Psoas muscle (tissue), 8 donors: ENCODE measurements around the gene JPH3. TPM values are rescaled to one million over a fixed set of nuclear protein-coding genes. Genes with fewer than 3 reads are reported as not detected.

Experiments used
- ATAC-seq, 4 donors: fragments of 200-7000 bp; cut with Tn5 transposase; one replicate each; pipeline ENCODE4 v1.9.1; 2020; ENCODE audit warnings: moderate library complexity in 3 of 4, mild to moderate bottlenecking in 2 of 4
- DNase-seq, 2 donors: peaks; one replicate each; pipeline ENCODE4 v3.0.0-alpha.2; 2020
- H3K27ac ChIP-seq: fragments of 200-600 bp; one replicate; pipeline ENCODE4 v1.8.0; 2022
- H3K27me3 ChIP-seq, 3 donors: fragments of 200-600 bp in 1 of 3; one replicate each; pipeline versions ENCODE4 v1.6.1 to v1.8.0; 2013 to 2022; ENCODE audit warnings: low read length in 2 of 3, mild to moderate bottlenecking in 2 of 3, moderate library complexity in 1 of 3; ENCODE audit not compliant: insufficient read depth in 3 of 3
- H3K36me3 ChIP-seq, 2 donors: fragments of 200-600 bp in 1 of 2; one replicate each; pipeline versions ENCODE4 v1.6.1 to v1.8.0; 2013 to 2022; ENCODE audit warnings: low read depth in 1 of 2, mild to moderate bottlenecking in 1 of 2, moderate library complexity in 1 of 2; ENCODE audit not compliant: insufficient read depth in 1 of 2
- H3K4me1 ChIP-seq: fragments of 200-600 bp; one replicate; pipeline ENCODE4 v1.8.0; 2022
- H3K4me3 ChIP-seq: fragments of 200-600 bp; one replicate; pipeline ENCODE4 v1.8.0; 2022; ENCODE audit warnings: mild to moderate bottlenecking
- H3K9me3 ChIP-seq: fragments of 200-600 bp; one replicate; pipeline ENCODE4 v1.8.0; 2022
- CTCF ChIP-seq: fragments of 200-600 bp; IDR thresholded peaks from one replicate; pipeline ENCODE4 v1.8.0; 2022; ENCODE audit warnings: antibody characterized with exemption
- WGBS, 3 donors: extraction: QIAGEN DNeasy Blood & Tissue Kit; methylation state at CpG; one replicate each; pipeline versions ENCODE4 v1.1.6 to v1.1.7; 2013; 5-methylcytosine and 5-hydroxymethylcytosine counted together
- intact Hi-C, 2 donors: fragments of 100-400 bp; cut with DNase I; formaldehyde crosslinking; loops; one replicate each; pipeline versions ENCODE4 v1.11.0 to v1.14.2; 2022
- polyA plus RNA-seq, 3 donors: library from polyadenylated mRNA; stranded (reverse); fragments of 200-250 nt; gene quantifications; one replicate each; pipeline ENCODE4 v1.2.3, GENCODE V29; 2013
- total RNA-seq, 4 donors: library from RNA; stranded (reverse); fragmentation: NEBNext Ultra II Directional in 2 of 4; extraction: Animal tissue kit (Norgen Biotek cat#: 25700) in 2 of 4; gene quantifications; one replicate each; pipeline versions ENCODE4 v1.2.1 to v1.2.4, GENCODE V29; 2021 to 2023
- donor health status: healthy with polysubstance abuse.
- donor health status: DM: no; HTN: no; CAD: no; lungs with moderate emphysema.
- donor health status: Bipolar disorder and iron deficiency.
- donor health status: healthy.
- donor health status: DM: yes; HTN: yes; CAD: no.
- donor health status: DM: no; HTN: no; CAD: no.
- donor health status: DM: no; HTN: no; CAD: no.
- donor health status: DM: yes; HTN: yes; CAD: no.

JPH3 gene
- total and polyA plus RNA-seq, 7 donors = 0.03 to 0.13 (median 0.04) TPM; not detected in 2

- Histone ChIP-seq H3K27me3 (no peaks in the 10 kb centered on the region), H3K4me3 (no peak overlapping the region), H3K4me1 (no peaks in the 10 kb centered on the region), H3K36me3 (peaks cover 0 to 34% of the 10 kb centered on the region in 2 donors), H3K27ac (no peak overlapping the region), H3K9me3 (no peaks in the 10 kb centered on the region)
- WGBS, 3 donors = 89 to 94% (median 93%) methylated on average over 17 to 19 of the region's 19 CpGs
- DNase-seq = no peak
- no peak for TF ChIP-seq CTCF
- intact Hi-C loops = no loop called here
- ATAC-seq = no peak
Observed at GRCh38 chr16:87700406-87701077, 98.2 kb downstream of the JPH3 start.

- no peak for TF ChIP-seq CTCF
- WGBS, 3 donors = 94 to 95% (median 94%) methylated on average over 11 of the region's 11 CpGs
- Histone ChIP-seq H3K4me1 (no peaks in the 10 kb centered on the region), H3K27me3 (no peaks in the 10 kb centered on the region), H3K36me3 (peaks cover 0 to 31% of the 10 kb centered on the region in 2 donors), H3K27ac (no peak overlapping the region), H3K9me3 (no peaks in the 10 kb centered on the region), H3K4me3 (no peak overlapping the region)
- ATAC-seq (no peak), DNase-seq (no peak)
- intact Hi-C loops = no loop called here
Observed at GRCh38 chr16:87701078-87701460, 98.8 kb downstream of the JPH3 start.

GRCh38 chr16:87701505-87701921 lies 99.2 kb downstream of the JPH3 start:
- Histone ChIP-seq H3K4me3 (no peak overlapping the region), H3K36me3 (peaks cover 0 to 28% of the 10 kb centered on the region in 2 donors), H3K27ac (no peak overlapping the region), H3K4me1 (no peaks in the 10 kb centered on the region), H3K9me3 (no peaks in the 10 kb centered on the region), H3K27me3 (no peaks in the 10 kb centered on the region)
- TF ChIP-seq CTCF = no peak
- ATAC-seq (no peak), DNase-seq (no peak)
- 85 to 90% (median 88%) methylated on average over 23 of the region's 23 CpGs for WGBS, 3 donors
- intact Hi-C loops = no loop called here

- DNase-seq (no peak), ATAC-seq (peak in 1 of 4 donors; percentile 20)
- H3K4me1 ChIP-seq = no peaks in the 10 kb centered on the region
- H3K36me3 ChIP-seq = peaks cover 1 to 37% of the 10 kb centered on the region in 2 donors
- no peaks in the 10 kb centered on the region for H3K9me3 ChIP-seq
- no peaks in the 10 kb centered on the region for H3K27me3 ChIP-seq
- no peak overlapping the region for H3K27ac ChIP-seq
- 52 to 60% (median 55%) methylated on average over 19 of the region's 19 CpGs for WGBS, 3 donors
- H3K4me3 ChIP-seq = no peak overlapping the region
- intact Hi-C loops = no loop called here
- no peak for TF ChIP-seq CTCF
Observed at GRCh38 chr16:87702325-87702811, 100.1 kb downstream of the JPH3 start.

- no peak overlapping the region for H3K4me3 ChIP-seq
- H3K9me3 ChIP-seq = no peaks in the 10 kb centered on the region
- ATAC-seq (no peak), DNase-seq (no peak)
- H3K27me3 ChIP-seq = no peaks in the 10 kb centered on the region
- H3K27ac ChIP-seq = no peak overlapping the region
- 80 to 84% (median 80%) methylated on average over 25 to 26 of the region's 26 CpGs for WGBS, 3 donors
- peaks cover 3 to 44% of the 10 kb centered on the region in 2 donors for H3K36me3 ChIP-seq
- TF ChIP-seq CTCF = no peak
- H3K4me1 ChIP-seq = no peaks in the 10 kb centered on the region
- intact Hi-C loops = no loop called here
Observed at GRCh38 chr16:87703071-87703470, 100.8 kb downstream of the JPH3 start.
